Osteoblast (primary cell): ENCODE data around the gene BCAS3. TPM values are rescaled to one million over a fixed set of nuclear protein-coding genes. Genes with fewer than 3 reads are reported as not detected.
A peak's percentile ranks its signal among the peaks of the same experiment; 100 is the strongest.
"Not testable (repeated sequence)": the region's sequence is repeated elsewhere in the genome, so short reads cannot be mapped to it uniquely, and the experiment has no call there.

Experiments
- DNase-seq: peaks from one replicate; pipeline ENCODE4 v3.0.0; 2011; ENCODE audit warnings: low spot score, mixed read lengths; ENCODE audit not compliant: insufficient read length; ENCODE audit errors: missing footprints
- H2AFZ ChIP-seq: 2 replicates; pipeline ENCODE4 v1.6.0; 2011; ENCODE audit warnings: mild to moderate bottlenecking, low read length
- H3K27ac ChIP-seq: 2 replicates; pipeline ENCODE4 v1.5.1; 2011; ENCODE audit warnings: mild to moderate bottlenecking, low read depth, low read length, moderate library complexity
- H3K27me3 ChIP-seq: 2 replicates; pipeline ENCODE4 v1.6.0; 2012; ENCODE audit warnings: mild to moderate bottlenecking, control low read depth, inconsistent platforms, low read length, moderate library complexity; ENCODE audit not compliant: insufficient read depth
- H3K36me3 ChIP-seq: 2 replicates; pipeline ENCODE4 v1.5.1; 2011; ENCODE audit warnings: mild to moderate bottlenecking, low read length, control low read depth, moderate library complexity; ENCODE audit not compliant: insufficient read depth
- H3K4me1 ChIP-seq: 2 replicates; pipeline ENCODE4 v1.5.1; 2011; ENCODE audit warnings: mild to moderate bottlenecking, low read length, control low read depth, moderate library complexity; ENCODE audit not compliant: insufficient read depth
- H3K4me2 ChIP-seq: 2 replicates; pipeline ENCODE4 v1.6.0; 2011; ENCODE audit warnings: mild to moderate bottlenecking, low read length; ENCODE audit not compliant: insufficient read depth
- H3K4me3 ChIP-seq: fragments of 200-600 bp; sonication (generic); 3 replicates; pipeline ENCODE4 v1.5.1; 2012; ENCODE audit warnings: mild to moderate bottlenecking, low read length, inconsistent platforms; ENCODE audit not compliant: insufficient read depth
- H3K79me2 ChIP-seq: 2 replicates; pipeline ENCODE4 v1.6.0; 2012; ENCODE audit warnings: mild to moderate bottlenecking, low read length, control low read depth, inconsistent platforms; ENCODE audit not compliant: insufficient read depth
- H3K9me3 ChIP-seq: 2 replicates; pipeline ENCODE4 v1.5.1; 2011; ENCODE audit warnings: low read depth, low read length, control low read depth
- H4K20me1 ChIP-seq: 2 replicates; pipeline ENCODE4 v1.6.0; 2012; ENCODE audit warnings: mild to moderate bottlenecking, low read length, control low read depth; ENCODE audit not compliant: insufficient read depth
- total RNA-seq: library from RNA; depleted of rRNA; stranded (reverse); fragments of >200 nt; gene quantifications from 2 replicates; pipeline ENCODE4 v1.2.3, GENCODE V29; 2012
- TF ChIP-seq, protein P1 (sequence below): IDR thresholded peaks from 2 replicates; pipeline ENCODE4 v1.5.1; 2011; ENCODE audit warnings: mild to moderate bottlenecking, low read depth, low read length, moderate library complexity; ENCODE audit errors: extremely low read depth

BCAS3 gene
- total RNA-seq, 1 donor, result 31.5 TPM

DNA sequence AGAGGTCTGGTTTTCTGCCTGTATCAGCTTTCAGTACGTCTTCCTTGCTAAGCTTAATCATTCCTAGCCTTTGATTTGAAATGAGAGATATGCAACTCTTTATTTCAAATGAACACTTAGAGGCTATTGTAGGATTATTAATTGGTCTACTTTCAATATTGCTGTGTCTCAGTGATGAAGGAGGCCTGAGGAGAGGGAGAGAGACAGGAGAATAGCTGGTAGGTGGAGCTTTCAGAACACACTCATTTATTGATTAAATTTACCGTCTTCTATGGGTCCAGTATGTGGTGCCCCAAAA lies 187.0 kb downstream of the BCAS3 start:
- H3K27me3 ChIP-seq, result no peaks in the 10 kb centered on the region
- H3K4me1 ChIP-seq, result peaks cover 8% of the 10 kb centered on the region
- no peaks in the 10 kb centered on the region for H4K20me1 ChIP-seq
- no peaks in the 10 kb centered on the region for H3K36me3 ChIP-seq
- H3K4me2 ChIP-seq, result peak overlapping the region; percentile 68
- peak overlapping the region; percentile 35 for H2AFZ ChIP-seq
- DNase-seq, result no peak
- no peaks in the 10 kb centered on the region for H3K79me2 ChIP-seq
- TF ChIP-seq, protein P1, sequence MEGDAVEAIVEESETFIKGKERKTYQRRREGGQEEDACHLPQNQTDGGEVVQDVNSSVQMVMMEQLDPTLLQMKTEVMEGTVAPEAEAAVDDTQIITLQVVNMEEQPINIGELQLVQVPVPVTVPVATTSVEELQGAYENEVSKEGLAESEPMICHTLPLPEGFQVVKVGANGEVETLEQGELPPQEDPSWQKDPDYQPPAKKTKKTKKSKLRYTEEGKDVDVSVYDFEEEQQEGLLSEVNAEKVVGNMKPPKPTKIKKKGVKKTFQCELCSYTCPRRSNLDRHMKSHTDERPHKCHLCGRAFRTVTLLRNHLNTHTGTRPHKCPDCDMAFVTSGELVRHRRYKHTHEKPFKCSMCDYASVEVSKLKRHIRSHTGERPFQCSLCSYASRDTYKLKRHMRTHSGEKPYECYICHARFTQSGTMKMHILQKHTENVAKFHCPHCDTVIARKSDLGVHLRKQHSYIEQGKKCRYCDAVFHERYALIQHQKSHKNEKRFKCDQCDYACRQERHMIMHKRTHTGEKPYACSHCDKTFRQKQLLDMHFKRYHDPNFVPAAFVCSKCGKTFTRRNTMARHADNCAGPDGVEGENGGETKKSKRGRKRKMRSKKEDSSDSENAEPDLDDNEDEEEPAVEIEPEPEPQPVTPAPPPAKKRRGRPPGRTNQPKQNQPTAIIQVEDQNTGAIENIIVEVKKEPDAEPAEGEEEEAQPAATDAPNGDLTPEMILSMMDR, result no peak
- peak overlapping the region; percentile 10 for H3K27ac ChIP-seq
- peak overlapping the region; percentile 10 for H3K4me3 ChIP-seq
- H3K9me3 ChIP-seq, result no peaks in the 10 kb centered on the region

DNA sequence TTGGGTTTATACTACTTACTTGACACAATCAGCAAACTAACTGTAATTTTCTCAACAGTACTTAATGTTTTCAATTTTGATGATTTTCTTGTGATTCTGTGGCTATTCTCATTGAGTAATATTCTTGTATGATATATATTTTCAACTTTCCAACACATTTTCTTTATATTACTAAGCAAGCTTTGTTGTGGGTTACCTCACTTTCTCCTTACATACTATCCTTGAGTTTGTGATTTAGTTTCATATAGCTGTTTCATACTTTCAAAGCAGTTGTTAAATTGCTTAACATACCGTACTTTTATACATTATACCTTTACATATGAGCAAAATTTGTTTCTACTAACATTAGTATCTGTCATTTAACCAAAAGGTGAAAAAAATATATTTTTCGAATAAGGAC lies 197.1 kb downstream of the BCAS3 start:
- H3K4me1 ChIP-seq, result no peaks in the 10 kb centered on the region
- TF ChIP-seq, protein P1, result no peak
- no peaks in the 10 kb centered on the region for H4K20me1 ChIP-seq
- H3K79me2 ChIP-seq, result no peaks in the 10 kb centered on the region
- no peaks in the 10 kb centered on the region for H3K27me3 ChIP-seq
- H3K4me2 ChIP-seq, result no peak overlapping the region
- no peak overlapping the region for H2AFZ ChIP-seq
- DNase-seq, result no peak
- H3K36me3 ChIP-seq, result no peaks in the 10 kb centered on the region
- no peak overlapping the region for H3K4me3 ChIP-seq
- no peaks in the 10 kb centered on the region for H3K9me3 ChIP-seq
- H3K27ac ChIP-seq, result no peak overlapping the region

- not testable (repeated sequence) for H3K27me3 ChIP-seq, H3K4me2 ChIP-seq, H3K27ac ChIP-seq, H4K20me1 ChIP-seq, H3K36me3 ChIP-seq, H3K79me2 ChIP-seq, H3K9me3 ChIP-seq, DNase-seq
- H3K4me1 ChIP-seq, result peaks cover 12% of the 10 kb centered on the region
- H3K4me3 ChIP-seq, result peak overlapping the region; percentile 33
- H2AFZ ChIP-seq, result peak overlapping the region; percentile 56
These were observed 209.3 kb downstream of the BCAS3 start for GRCh38 chr17:60886731-60887613.

- TF ChIP-seq, protein P1, result no peak
- H3K27me3 ChIP-seq, result no peaks in the 10 kb centered on the region
- no peaks in the 10 kb centered on the region for H3K36me3 ChIP-seq
- H3K4me2 ChIP-seq, result no peak overlapping the region
- no peak for DNase-seq
- peaks cover 12% of the 10 kb centered on the region for H3K4me1 ChIP-seq
- H4K20me1 ChIP-seq, result no peaks in the 10 kb centered on the region
- no peaks in the 10 kb centered on the region for H3K9me3 ChIP-seq
- no peak overlapping the region for H3K27ac ChIP-seq
- H2AFZ ChIP-seq, result peak overlapping the region; percentile 56
- H3K4me3 ChIP-seq, result peak overlapping the region; percentile 33
- H3K79me2 ChIP-seq, result no peaks in the 10 kb centered on the region
These were observed 210.0 kb downstream of the BCAS3 start for GRCh38 chr17:60887614-60888028.
